ENCODE measurements around the gene TADA2B. TPM values are rescaled to one million over a fixed set of nuclear protein-coding genes. Genes with fewer than 3 reads are reported as not detected.

TADA2B gene
- total RNA-seq, 4 donors from 2014 or later: 17.9 to 34.1 (median 26.6) TPM

DNA sequence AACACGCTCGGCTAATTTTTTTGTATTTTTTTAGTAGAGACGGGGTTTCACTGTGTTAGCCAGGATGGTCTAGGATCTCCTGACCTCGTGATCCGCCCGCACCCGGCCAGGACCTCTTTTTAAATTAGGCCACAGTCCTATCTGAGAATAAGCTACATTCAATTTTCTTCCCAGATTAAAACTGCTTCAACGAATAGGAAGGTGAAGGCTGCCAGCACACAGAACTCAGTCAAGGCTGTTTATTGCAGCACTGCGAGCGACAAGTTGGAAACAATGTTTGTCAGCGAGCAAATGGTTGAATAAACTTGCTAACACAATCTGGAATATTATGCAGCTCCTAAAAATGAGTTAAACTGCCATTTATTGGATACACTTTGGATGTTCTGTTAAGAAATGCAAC, 22.8 kb downstream of the TADA2B start:
- H3K4me1 ChIP-seq: peaks cover 16 to 18% of the 10 kb centered on the region in 2 donors
- peaks cover 23% of the 10 kb centered on the region in 2 donors for H3K36me3 ChIP-seq
- H3K9me3 ChIP-seq: no peaks in the 10 kb centered on the region
- DNase-seq: no peak
- H3K27me3 ChIP-seq: no peaks in the 10 kb centered on the region
- TF ChIP-seq, protein P1, sequence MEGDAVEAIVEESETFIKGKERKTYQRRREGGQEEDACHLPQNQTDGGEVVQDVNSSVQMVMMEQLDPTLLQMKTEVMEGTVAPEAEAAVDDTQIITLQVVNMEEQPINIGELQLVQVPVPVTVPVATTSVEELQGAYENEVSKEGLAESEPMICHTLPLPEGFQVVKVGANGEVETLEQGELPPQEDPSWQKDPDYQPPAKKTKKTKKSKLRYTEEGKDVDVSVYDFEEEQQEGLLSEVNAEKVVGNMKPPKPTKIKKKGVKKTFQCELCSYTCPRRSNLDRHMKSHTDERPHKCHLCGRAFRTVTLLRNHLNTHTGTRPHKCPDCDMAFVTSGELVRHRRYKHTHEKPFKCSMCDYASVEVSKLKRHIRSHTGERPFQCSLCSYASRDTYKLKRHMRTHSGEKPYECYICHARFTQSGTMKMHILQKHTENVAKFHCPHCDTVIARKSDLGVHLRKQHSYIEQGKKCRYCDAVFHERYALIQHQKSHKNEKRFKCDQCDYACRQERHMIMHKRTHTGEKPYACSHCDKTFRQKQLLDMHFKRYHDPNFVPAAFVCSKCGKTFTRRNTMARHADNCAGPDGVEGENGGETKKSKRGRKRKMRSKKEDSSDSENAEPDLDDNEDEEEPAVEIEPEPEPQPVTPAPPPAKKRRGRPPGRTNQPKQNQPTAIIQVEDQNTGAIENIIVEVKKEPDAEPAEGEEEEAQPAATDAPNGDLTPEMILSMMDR (IDR thresholded peaks at IDR 0.05): no peak
- no peak for TF ChIP-seq POLR2A (IDR thresholded peaks at IDR 0.05)
- intact Hi-C loops (cut with DNase I): loop anchor here (5.0 kb wide), 1 partner anchor 79 kb away; no protein-coding TSS in a partner anchor
- H3K4me3 ChIP-seq (replicated peaks in 1 of 3): no peak overlapping the region
- 95 to 97% methylated on average over 11 of the region's 11 CpGs for WGBS, 2 donors
- H3K27ac ChIP-seq: no peak overlapping the region

DNA sequence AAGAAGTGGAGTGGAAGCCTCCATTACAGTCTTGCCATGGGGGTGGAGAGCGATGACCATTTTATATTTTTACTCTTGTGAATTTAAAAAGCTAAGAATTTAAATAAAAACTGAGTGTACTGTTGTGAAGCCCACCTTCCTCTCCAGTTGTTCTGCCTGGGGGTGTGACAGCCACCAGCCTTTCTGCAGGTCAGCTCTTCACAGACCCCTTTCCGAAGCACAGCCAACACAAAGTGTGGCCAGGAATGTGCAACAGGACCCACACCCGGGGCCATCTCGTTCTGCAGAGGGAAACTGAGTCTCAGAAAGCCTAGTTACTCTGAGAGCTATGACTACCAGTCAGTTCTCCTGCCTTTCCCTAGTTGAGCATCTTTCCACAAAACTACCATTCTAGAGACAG, 23.3 kb downstream of the TADA2B start:
- Histone ChIP-seq H3K9me3 (no peaks in the 10 kb centered on the region), H3K4me1 (peaks cover 16 to 18% of the 10 kb centered on the region in 2 donors), H3K36me3 (peaks cover 18 to 22% of the 10 kb centered on the region in 2 donors), H3K4me3 (replicated peaks in 1 of 3) (peak overlapping the region in 1 of 3 donors; percentile 95), H3K27ac (no peak overlapping the region), H3K27me3 (no peaks in the 10 kb centered on the region)
- DNase-seq: no peak
- TF ChIP-seq, protein P1 (IDR thresholded peaks at IDR 0.05): no peak
- 82 to 96% methylated on average over 4 of the region's 4 CpGs for WGBS, 2 donors
- intact Hi-C loops (cut with DNase I): loop anchor here (5.0 kb wide), 1 partner anchor 79 kb away; no protein-coding TSS in a partner anchor

DNA sequence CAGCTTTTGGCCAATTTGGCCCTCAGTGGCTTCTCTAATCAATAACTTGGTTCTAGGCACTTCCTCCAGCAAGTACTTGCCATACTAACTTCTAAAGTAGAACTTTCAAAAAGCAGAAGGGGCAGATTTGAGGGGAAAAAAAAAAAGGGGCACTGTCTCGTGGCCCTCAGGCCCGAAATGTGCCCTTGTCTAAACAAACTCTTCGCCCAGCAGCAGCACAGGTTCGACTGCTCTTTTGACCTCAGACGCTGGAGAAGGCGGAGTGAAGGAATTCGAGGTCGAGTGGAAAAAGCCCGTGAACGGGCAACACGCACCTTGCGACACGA, 23.9 kb downstream of the TADA2B start:
- DNase-seq: peak in 1 of 2 donors; percentile 38
- Histone ChIP-seq H3K9me3 (no peaks in the 10 kb centered on the region), H3K27me3 (no peaks in the 10 kb centered on the region), H3K4me1 (peaks cover 16 to 18% of the 10 kb centered on the region in 2 donors), H3K36me3 (peaks cover 12 to 16% of the 10 kb centered on the region in 2 donors), H3K4me3 (replicated peaks in 1 of 3) (peak overlapping the region; percentile 71 to 95 (median 88)), H3K27ac (peak overlapping the region in 1 of 3 donors; percentile 69)
- 1% methylated on average over 13 of the region's 13 CpGs for WGBS, 2 donors
- intact Hi-C loops (cut with DNase I): loop anchor here (5.0 kb wide), 1 partner anchor 80 kb away; no protein-coding TSS in a partner anchor
- TF ChIP-seq, protein P1 (IDR thresholded peaks at IDR 0.05): no peak
- TF ChIP-seq POLR2A (IDR thresholded peaks at IDR 0.05): no peak

DNA sequence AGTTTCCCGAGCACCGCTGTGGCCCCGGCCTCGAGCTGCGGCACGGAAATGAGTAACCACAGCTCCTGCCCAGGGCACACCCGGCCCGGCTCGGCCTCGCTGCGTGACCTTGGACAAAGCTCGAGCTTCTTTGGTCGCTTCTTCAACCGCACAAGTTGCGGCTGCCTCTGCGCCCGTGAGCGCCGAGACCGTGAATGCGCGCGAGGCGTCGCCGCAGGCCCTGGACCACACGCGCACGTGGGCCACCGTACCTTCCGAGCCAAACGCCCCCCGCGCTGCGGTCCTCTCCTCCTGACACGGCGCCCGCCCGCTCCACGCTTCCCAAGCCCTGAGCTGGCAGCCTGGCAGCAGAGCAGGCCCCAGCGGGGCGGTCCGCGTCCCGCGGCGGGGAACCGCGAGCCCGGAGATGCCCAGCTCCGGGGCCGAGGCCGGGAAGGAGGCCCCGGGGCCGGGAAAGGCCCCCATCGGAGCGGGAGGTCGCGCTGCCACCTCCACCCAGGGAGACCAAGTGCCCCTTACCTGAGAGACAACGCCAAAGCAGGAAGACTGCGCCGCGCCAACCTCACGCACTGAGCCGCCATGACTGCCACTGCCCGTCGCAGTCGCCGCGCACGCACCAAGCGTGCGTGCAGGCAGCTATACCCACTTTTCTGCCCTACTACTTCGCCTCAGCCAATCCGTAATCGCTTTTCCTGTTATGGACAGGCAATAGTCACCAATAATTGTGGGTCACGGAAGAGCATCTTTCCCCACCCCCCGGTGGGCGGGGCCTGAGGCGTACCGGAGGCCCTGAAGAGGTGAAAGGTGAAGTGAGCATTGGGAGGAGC, 24.5 kb downstream of the TADA2B start, which contains the start of gene GRPEL1:
Gene GRPEL1 (minus strand): TSS at position 613 of the 827 bp plus-strand sequence. CDS start 32 bp downstream, at position 581.
- intact Hi-C loops (cut with DNase I): loop anchor here (2.0 to 5.0 kb wide), 2 partner anchors 25 to 80 kb away; partner anchors contain the start of gene TADA2B

More for the DNA sequence above, 24.5 kb downstream of the TADA2B start, which contains the start of gene GRPEL1:
- peak within 1 kb of the TSS; percentile 48 to 78 (median 67) for H3K27ac ChIP-seq
- no peaks in the 10 kb centered on the region for H3K9me3 ChIP-seq
- peaks cover 9 to 14% of the 10 kb centered on the region in 2 donors for H3K36me3 ChIP-seq
- peak; percentile 99 to 100 for DNase-seq
- 0 to 1% methylated on average over 6 to 27 of the region's 81 CpGs for WGBS, 2 donors
- peak within 1 kb of the TSS; percentile 71 to 95 (median 88) for H3K4me3 ChIP-seq (replicated peaks in 1 of 3)
- H3K4me1 ChIP-seq: peaks cover 16 to 18% of the 10 kb centered on the region in 2 donors
- H3K27me3 ChIP-seq: no peaks in the 10 kb centered on the region
- peak; percentile 54 to 95 for TF ChIP-seq POLR2A (IDR thresholded peaks at IDR 0.05)
- TF ChIP-seq, protein P1 (IDR thresholded peaks at IDR 0.05): peak in 1 of 6 experiments; percentile 13
